DMS 273 (cell line): ENCODE data around the gene RRP12.
A peak's percentile ranks its signal among the peaks of the same experiment; 100 is the strongest.

Experiments used
- DNase-seq: peaks from one replicate; lab custom pipeline; 2025; ENCODE audit not compliant: unreplicated experiment; lab: John Stamatoyannopoulos, UW

RRP12 gene

GRCh38 chr10:97336446-97336845 is 64.7 kb downstream of the RRP12 start:
- no peak for DNase-seq

DNA sequence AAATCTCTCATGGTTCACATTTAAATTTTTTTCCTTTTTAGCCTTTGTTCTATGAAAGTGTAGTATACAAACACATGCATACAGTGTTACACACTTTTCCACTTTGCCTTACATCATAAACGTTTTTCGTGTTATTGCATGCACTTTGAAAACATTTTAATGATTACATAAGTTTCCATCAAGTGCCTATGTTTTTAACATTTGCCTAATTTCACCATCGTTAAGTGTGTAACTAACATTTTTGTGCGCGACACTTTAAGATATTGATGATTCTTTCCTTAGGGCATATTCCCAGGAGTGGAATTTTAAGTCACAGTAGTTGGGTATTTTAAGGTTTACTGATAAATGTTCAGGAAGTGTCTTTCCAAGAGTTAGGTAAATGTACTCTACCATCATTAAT is 65.1 kb downstream of the RRP12 start:
- no peak for DNase-seq

GRCh38 chr10:97335188-97335619 is 65.9 kb downstream of the RRP12 start:
- DNase-seq, result no peak

- peak; percentile 90 for DNase-seq
Observed at GRCh38 chr10:97334370-97335175, 66.6 kb downstream of the RRP12 start, which contains the start of gene FRAT2. Gene FRAT2, minus strand, starts transcription at chr10:97334729. Its CDS starts 157 bp downstream, at chr10:97334572.

DNA sequence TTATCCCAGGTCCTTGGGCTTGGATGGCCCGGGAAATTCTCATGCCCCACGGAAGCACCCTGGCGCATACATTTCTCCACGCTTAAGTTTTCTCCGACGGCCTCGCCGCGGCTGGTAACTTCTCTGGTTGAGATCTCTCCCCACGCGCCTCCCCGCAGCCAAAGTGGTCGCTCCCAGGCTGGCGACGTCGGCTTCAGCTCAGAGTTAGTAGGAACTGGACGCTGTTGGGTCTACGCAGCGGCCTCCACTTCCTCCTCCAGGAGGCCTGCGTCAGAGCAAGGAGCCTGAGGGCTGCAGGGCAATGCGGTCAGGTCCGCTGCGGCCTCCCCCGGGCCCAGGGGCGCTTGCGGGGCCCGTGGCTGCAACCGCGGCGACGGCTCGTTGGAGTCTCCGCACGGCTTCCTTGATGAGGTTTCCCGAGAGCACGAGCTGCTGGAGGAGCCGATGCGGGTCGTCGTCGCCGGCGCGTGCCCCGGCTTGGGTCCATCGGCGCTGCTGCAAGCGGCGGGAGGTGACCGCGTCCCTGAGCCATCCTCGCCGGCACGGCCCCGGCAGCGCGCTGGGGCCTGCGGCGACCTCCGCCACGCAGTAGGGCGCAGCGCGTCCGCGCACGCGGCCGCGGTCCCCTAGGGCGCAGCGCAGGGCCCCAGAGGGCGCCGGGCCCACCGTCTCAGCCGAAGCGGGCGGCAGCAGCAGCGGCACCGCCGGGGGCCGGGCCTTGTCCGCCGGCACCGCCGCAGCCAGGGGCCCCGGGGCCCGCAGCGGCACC is 67.4 kb downstream of the RRP12 start:
- DNase-seq, result peak; percentile 63

DNA sequence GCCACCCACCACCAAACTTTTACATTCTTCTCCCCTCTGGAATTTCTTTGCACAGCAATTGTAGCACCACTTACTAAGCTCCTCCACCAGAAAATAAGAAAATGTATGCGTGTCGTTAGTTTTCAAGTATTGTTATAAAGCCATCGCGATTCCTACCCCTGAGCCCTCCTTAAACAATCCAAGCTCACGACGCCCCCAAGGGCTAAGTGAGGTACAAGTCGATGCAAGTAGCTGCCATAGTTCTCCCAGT is 67.9 kb downstream of the RRP12 start:
- no peak for DNase-seq

DNA sequence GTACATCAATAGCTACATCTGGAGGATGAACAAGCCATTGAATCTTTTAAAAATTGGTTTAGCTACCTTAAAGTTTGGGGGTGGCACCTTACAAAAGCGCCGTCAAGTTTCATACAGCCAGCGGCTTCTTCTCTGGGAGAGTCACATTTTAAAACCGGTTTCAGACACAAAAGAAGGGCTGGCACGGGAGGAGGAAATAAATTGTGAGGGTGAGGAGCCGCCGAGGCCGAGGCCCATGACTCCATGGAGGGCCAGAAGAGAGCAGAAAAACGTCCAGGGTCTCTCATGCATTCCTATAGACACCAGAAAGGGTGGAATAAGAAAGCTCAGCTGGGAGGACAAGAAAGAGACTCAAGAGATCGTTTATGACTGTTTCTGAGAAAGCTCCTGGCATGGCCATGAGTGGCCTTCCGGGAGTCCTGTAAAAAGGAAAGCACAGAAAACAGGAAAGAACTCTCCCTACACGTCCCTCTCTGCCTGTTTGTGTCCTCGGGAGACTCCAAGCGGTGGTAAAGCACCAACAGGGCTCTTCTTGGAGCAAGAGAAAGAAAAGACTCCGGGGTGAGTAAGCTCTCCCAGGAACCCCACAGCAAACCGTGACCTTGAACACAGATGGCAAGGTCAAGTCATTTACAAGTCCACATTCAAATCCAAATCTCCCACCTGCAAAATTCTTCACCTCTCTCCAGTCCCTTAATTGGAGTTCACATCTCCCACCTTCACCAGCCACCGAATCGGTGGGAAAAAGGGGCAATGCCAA is 68.4 kb downstream of the RRP12 start:
- DNase-seq, result peak; percentile 71

GRCh38 chr10:97331153-97331703 is 69.9 kb downstream of the RRP12 start:
- no peak for DNase-seq

DNA sequence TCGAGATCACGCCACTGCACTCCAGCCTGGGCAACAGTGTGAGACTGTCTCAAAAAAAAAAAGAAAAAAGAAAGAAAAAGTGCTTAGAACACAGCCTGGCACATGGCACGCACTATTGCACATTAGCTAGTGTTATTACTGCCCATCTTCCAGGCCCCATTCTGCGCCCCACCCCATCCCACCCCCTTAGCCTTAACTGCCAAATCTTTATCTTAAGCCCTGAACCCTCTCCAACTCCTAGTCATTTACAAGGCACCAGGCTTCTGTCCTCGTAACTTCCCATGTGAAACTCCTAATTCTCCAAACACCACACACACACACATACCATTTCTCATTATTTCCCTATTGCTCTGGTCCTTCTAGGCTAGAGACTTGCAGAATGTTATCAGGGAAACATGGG is 71.4 kb downstream of the RRP12 start:
- no peak for DNase-seq

GRCh38 chr10:97328646-97329453 is 72.3 kb downstream of the RRP12 start:
- DNase-seq, result no peak

DNA sequence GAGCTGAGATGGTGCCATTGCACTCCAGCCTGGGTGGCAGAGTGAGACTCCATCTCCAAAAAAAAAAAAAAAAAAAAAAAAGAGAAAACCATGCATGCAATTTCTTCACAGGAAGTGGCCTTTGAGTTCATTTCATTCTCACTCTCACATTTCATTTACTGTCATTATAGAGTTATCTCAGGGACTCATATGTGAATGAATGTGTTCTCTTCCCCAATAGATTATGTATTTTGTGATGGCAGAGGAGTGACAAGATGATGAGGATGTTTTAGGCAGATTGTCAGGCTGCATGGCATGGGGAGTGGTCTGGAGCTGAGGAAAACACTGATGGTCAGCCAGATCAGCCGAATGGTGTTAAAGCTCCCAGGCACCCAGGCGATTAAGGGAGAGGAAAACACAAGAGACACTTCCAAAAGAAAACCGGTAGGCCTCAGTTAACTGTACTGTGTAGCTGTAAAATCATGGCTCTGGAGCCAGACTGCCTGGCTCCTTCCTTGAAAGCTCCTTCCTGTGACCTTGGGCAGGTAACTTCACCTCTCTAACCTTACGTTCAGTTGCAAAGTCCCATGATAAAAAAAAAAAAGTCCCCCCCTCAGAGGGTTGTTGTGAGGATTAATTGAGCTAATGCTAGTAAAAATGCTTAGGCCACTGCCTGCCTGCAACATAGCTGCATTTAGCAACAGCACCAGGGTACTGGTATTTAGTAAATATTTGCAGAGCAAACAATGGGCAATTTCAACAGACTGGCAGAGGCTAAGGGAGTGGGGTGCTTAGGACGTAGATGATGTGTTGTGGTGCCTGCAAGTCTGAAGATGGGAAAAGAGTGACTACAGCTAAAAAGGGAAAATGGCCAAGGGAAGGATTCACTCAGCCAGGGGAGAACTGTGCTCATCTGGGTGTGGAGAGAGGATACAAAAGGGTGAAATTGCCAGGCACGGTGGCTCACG is 73.5 kb downstream of the RRP12 start:
- no peak for DNase-seq

GRCh38 chr10:97325754-97326153 is 75.4 kb downstream of the RRP12 start:
- DNase-seq, result no peak

DNA sequence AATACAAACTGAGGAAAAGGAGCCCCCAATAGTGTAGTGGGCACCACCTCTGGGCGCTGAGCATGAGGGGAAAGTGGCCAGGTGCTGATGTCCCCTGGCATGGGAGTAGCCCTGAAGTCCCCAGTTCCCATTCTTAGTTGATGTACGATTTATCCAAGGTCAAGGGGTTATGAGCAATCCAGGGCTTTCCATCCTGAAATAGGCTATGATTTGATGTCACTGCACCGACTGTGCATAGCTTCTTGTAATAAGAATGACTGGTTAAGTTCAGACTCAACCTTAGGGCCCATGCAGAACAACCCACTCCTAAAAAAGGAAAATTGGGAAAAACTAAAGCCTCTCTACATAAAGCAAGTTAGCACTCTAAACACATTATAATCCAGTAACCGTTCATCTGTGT is 77.6 kb downstream of the RRP12 start:
- DNase-seq, result no peak

- peak; percentile 30 for DNase-seq
Observed at GRCh38 chr10:97321804-97322190, 79.3 kb downstream of the RRP12 start.

DNA sequence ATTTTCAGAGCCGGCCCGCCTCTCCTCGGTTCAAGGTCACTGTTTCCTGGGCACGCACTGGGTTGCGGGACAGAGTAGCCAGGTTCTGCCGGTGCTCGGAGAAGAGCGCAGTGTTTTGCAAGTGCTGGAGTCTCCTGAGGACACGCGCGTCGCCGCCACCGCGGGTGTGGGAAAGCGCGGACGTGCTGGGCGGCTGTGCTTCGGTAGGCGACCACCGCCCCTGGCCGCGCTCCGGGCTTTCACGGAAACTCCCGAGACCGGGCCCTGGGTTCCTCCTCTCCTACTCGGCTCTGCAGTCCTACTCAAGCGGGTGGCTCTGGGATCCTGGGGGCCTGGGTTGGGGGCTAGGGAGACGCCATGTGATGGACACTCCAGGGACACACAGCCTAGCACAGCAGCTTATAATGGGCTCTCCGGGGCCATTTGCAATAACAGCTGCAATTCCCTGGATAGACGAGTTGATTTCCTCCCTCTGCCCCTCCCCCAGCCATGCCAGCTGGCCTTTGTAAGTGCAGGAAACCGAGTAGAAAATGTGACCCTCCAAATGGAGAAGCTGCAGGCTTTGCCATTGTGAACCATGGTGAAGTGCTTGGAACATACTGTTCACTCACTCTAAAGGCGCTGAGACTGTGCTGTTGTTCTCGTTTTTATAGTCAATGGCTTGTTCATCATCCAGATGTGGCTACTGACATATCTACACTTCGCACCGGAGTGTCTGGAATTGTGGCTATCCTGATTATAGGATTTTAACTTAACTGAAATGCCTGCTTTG is 79.9 kb downstream of the RRP12 start:
- peak; percentile 61 for DNase-seq

DNA sequence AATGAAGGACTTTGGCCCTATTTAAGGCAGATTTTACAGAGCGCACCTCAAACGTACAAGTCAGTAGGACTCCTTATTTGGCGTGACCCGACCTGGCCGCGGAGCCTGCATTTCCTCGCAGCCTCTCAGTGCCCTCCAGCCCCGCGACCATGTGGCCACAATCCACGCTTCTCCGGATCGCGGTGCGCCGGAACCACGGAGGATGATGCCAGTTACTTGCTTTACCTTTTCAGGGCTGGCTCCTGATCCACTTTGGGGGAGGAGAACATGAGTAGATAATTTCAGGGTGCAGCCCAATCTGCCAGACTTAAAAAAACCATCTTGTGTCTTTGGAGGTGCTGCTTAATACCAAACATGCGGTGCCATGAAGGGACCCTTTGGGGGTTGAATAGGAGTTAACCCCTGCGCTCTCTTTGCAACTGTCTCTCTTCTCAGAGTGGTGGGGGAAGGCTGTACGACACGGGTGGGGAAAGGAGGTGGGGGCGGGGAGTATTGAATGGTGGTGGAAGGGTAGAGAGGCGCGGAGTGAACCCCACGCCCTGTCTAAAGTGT is 80.6 kb downstream of the RRP12 start:
- DNase-seq, result no peak

DNA sequence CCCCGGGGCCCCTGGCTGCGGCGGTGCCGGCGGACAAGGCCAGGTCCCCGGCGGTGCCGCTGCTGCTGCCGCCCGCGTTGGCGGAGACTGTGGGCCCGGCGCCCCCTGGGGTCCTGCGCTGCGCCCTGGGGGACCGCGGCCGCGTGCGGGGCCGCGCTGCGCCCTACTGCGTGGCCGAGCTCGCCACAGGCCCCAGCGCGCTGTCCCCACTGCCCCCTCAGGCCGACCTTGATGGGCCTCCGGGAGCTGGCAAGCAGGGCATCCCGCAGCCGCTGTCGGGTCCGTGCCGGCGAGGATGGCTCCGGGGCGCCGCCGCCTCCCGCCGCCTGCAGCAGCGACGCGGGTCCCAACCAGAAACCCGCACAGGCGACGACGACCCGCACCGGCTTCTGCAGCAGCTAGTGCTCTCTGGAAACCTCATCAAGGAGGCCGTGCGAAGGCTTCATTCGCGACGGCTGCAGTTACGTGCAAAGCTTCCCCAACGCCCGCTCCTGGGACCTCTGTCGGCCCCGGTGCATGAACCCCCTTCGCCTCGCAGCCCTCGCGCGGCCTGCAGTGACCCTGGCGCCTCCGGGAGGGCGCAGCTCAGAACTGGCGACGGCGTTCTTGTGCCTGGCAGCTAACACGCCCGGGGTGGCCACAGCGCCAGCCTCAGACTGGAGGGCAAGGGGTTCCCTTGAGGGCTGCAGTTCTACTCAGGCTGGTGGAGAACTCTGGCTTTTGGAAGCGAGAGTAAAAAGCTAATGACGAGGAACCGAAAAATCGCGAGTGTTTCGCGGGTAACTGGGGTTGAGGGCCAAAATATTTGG is 81.3 kb downstream of the RRP12 start:
- DNase-seq, result peak; percentile 63
